ENCODE results near the gene SLC2A2. TPM values are rescaled to one million over a fixed set of nuclear protein-coding genes. Genes with fewer than 3 reads are reported as not detected.
"Not testable (repeated sequence)": the region's sequence is repeated elsewhere in the genome, so short reads cannot be mapped to it uniquely, and the experiment has no call there.

The SLC2A2 gene
- total RNA-seq, 1 donor from 2014 or later, result not detected

- H3K4me2 ChIP-seq, result no peak overlapping the region
- H3K27ac ChIP-seq, result no peak overlapping the region
- Mint-ChIP-seq H3K27me3 (ENCODE audit: insufficient read depth, low read depth) (no peaks in the 10 kb centered on the region), H3K4me1 (no peaks in the 10 kb centered on the region), H3K9me3 (peaks cover 18% of the 10 kb centered on the region), H3K4me3 (no peak overlapping the region), H3K36me3 (no peaks in the 10 kb centered on the region), H3K27ac (no peak overlapping the region)
- no peaks in the 10 kb centered on the region for H3F3A ChIP-seq (ENCODE audit: low read depth)
- no peak for DNase-seq (ENCODE audit: low spot score)
- no peaks in the 10 kb centered on the region for H3K4me1 ChIP-seq
- no peaks in the 10 kb centered on the region for H3K9me3 ChIP-seq (ENCODE audit: low read depth)
- H3K4me3 ChIP-seq, result no peak overlapping the region
- no peak overlapping the region for H2AFZ ChIP-seq (replicated peaks)
- H3K36me3 ChIP-seq, result no peaks in the 10 kb centered on the region
- no peak overlapping the region for H3K9ac ChIP-seq
- no peaks in the 10 kb centered on the region for H3K79me2 ChIP-seq (ENCODE audit: low read depth)
- no peaks in the 10 kb centered on the region for H4K20me1 ChIP-seq (ENCODE audit: low read depth)
- no peaks in the 10 kb centered on the region for H3K27me3 ChIP-seq
- no peak for TF ChIP-seq EZH2 (IDR thresholded peaks at IDR 0.05)
- TF ChIP-seq, protein P1, sequence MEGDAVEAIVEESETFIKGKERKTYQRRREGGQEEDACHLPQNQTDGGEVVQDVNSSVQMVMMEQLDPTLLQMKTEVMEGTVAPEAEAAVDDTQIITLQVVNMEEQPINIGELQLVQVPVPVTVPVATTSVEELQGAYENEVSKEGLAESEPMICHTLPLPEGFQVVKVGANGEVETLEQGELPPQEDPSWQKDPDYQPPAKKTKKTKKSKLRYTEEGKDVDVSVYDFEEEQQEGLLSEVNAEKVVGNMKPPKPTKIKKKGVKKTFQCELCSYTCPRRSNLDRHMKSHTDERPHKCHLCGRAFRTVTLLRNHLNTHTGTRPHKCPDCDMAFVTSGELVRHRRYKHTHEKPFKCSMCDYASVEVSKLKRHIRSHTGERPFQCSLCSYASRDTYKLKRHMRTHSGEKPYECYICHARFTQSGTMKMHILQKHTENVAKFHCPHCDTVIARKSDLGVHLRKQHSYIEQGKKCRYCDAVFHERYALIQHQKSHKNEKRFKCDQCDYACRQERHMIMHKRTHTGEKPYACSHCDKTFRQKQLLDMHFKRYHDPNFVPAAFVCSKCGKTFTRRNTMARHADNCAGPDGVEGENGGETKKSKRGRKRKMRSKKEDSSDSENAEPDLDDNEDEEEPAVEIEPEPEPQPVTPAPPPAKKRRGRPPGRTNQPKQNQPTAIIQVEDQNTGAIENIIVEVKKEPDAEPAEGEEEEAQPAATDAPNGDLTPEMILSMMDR (IDR thresholded peaks at IDR 0.05), result no peak
- no peak for TF ChIP-seq EZH2phosphoT487 (IDR thresholded peaks at IDR 0.05)
Observed at GRCh38 chr3:170974872-170975271, 51.6 kb downstream of the SLC2A2 start.

GRCh38 chr3:170972917-170973316 is 53.6 kb downstream of the SLC2A2 start:
- not testable (repeated sequence) for H3K36me3 Mint-ChIP-seq; H3K4me1 ChIP-seq; DNase-seq (ENCODE audit: low spot score)

DNA sequence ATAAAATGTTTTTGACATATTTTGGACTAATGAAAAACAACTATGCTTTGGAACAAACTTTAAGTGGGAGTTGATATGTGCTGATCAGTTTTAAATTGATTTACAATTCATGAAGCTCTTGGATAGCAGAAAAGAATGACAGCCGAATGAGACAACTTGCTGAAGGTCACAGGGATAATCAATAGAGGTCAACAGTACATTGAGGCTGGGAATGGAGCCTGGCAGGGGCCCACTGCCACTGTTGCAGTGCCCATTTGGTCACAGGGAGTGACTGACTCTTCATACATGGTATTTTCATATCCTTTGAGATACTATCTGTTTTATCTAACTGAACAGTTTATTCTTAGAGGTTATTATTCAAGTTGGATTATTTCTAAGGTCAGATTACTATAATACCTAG is 59.4 kb downstream of the SLC2A2 start:
- H3K4me1 Mint-ChIP-seq, result peaks cover 9% of the 10 kb centered on the region

More at GRCh38 chr3:170972917-170973316, 53.6 kb downstream of the SLC2A2 start:
- H3K27ac ChIP-seq; H2AFZ ChIP-seq (replicated peaks); H3K79me2 ChIP-seq (ENCODE audit: low read depth); H3F3A ChIP-seq (ENCODE audit: low read depth); H3K9me3 ChIP-seq (ENCODE audit: low read depth); H3K27me3 ChIP-seq; H3K4me3 ChIP-seq; H3K4me1 Mint-ChIP-seq; H3K27ac Mint-ChIP-seq; H3K4me3 Mint-ChIP-seq; H3K9ac ChIP-seq; H4K20me1 ChIP-seq (ENCODE audit: low read depth); H3K36me3 ChIP-seq; H3K4me2 ChIP-seq; H3K27me3 Mint-ChIP-seq (ENCODE audit: insufficient read depth, low read depth): not testable (repeated sequence)
- H3K9me3 Mint-ChIP-seq, result peaks cover 18% of the 10 kb centered on the region

GRCh38 chr3:170966495-170966894 is 60.0 kb downstream of the SLC2A2 start:
- Histone ChIP-seq H3K4me1 (no peaks in the 10 kb centered on the region), H3K27ac (no peak overlapping the region), H3K4me2 (no peak overlapping the region), H3K4me3 (no peak overlapping the region), H3K9ac (no peak overlapping the region), H3K27me3 (no peaks in the 10 kb centered on the region), H3F3A (ENCODE audit: low read depth) (no peaks in the 10 kb centered on the region), H3K9me3 (ENCODE audit: low read depth) (no peaks in the 10 kb centered on the region), H3K36me3 (no peaks in the 10 kb centered on the region), H2AFZ (replicated peaks) (no peak overlapping the region), H3K79me2 (ENCODE audit: low read depth) (no peaks in the 10 kb centered on the region), H4K20me1 (ENCODE audit: low read depth) (no peaks in the 10 kb centered on the region)
- DNase-seq (ENCODE audit: low spot score), result no peak
- TF ChIP-seq, protein P1 (IDR thresholded peaks at IDR 0.05), result no peak
- TF ChIP-seq EZH2 (IDR thresholded peaks at IDR 0.05) (no peak), EZH2phosphoT487 (IDR thresholded peaks at IDR 0.05) (no peak)
- Mint-ChIP-seq H3K4me1 (peaks cover 12% of the 10 kb centered on the region), H3K27ac (no peak overlapping the region), H3K27me3 (ENCODE audit: insufficient read depth, low read depth) (peaks cover 2% of the 10 kb centered on the region), H3K36me3 (no peaks in the 10 kb centered on the region), H3K9me3 (peaks cover 14% of the 10 kb centered on the region), H3K4me3 (no peak overlapping the region)

More for the DNA sequence above, 59.4 kb downstream of the SLC2A2 start:
- Histone ChIP-seq H3K27ac (no peak overlapping the region), H3K4me2 (no peak overlapping the region), H3F3A (ENCODE audit: low read depth) (no peaks in the 10 kb centered on the region), H4K20me1 (ENCODE audit: low read depth) (no peaks in the 10 kb centered on the region), H3K36me3 (no peaks in the 10 kb centered on the region), H2AFZ (replicated peaks) (no peak overlapping the region), H3K9me3 (ENCODE audit: low read depth) (no peaks in the 10 kb centered on the region), H3K4me1 (no peaks in the 10 kb centered on the region), H3K27me3 (no peaks in the 10 kb centered on the region), H3K79me2 (ENCODE audit: low read depth) (no peaks in the 10 kb centered on the region), H3K9ac (no peak overlapping the region), H3K4me3 (no peak overlapping the region)
- H3K27me3 Mint-ChIP-seq (ENCODE audit: insufficient read depth, low read depth), result peaks cover 2% of the 10 kb centered on the region
- no peak for DNase-seq (ENCODE audit: low spot score)
- TF ChIP-seq EZH2phosphoT487 (IDR thresholded peaks at IDR 0.05), result no peak
- TF ChIP-seq, protein P1 (IDR thresholded peaks at IDR 0.05), result no peak
- TF ChIP-seq EZH2 (IDR thresholded peaks at IDR 0.05), result no peak
- peaks cover 16% of the 10 kb centered on the region for H3K9me3 Mint-ChIP-seq
- H3K4me3 Mint-ChIP-seq, result no peak overlapping the region
- H3K36me3 Mint-ChIP-seq, result no peaks in the 10 kb centered on the region
- peak overlapping the region; percentile 4 for H3K27ac Mint-ChIP-seq
